GM18867 (cell line): Measurements from ENCODE around the gene MAPK9.
"Not testable (repeated sequence)": the region's sequence is repeated elsewhere in the genome, so short reads cannot be mapped to it uniquely, and the experiment has no call there.

Experiments
- ATAC-seq: cut with Tn5 transposase; IDR thresholded peaks from one replicate; pipeline ENCODE4 v1.9.1; 2021; ENCODE audit warnings: mild to moderate bottlenecking, moderate library complexity; ENCODE audit not compliant: unreplicated experiment

MAPK9 gene

GRCh38 chr5:180328296-180329137 lies 36.6 kb upstream of the MAPK9 start:
- ATAC-seq: peak; percentile 85

DNA sequence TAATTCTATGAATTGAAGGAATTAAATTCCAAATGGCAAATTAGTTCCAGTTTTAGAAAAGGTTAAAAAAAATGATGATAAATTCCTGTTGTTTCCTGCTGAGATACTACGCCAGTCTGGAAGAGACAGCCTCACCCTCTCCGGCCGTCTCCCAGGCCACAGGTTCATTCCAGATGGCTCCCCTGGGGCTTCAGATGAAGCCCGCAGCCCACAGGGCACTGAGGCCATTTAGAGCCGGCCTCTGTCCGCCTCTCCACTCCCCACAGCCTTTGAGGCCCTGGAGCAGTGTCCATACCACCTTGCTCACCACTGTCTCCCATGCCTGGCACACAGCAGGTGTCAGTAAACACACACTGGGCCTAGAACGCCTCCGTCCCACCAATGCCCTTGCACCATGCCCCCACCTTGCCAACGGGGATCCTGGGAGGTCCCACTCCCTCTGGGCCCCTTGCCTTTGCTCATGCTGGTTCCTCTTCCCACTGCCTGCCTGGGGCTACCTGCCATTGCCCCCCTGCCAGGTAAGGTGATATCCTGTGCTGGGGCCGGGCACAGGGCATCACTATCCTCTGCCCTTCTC lies 35.2 kb upstream of the MAPK9 start:
- no peak for ATAC-seq

- no peak for ATAC-seq
Observed at GRCh38 chr5:180324601-180324950, 32.7 kb upstream of the MAPK9 start.

- ATAC-seq: no peak
Observed at GRCh38 chr5:180323941-180324600, 32.2 kb upstream of the MAPK9 start.

DNA sequence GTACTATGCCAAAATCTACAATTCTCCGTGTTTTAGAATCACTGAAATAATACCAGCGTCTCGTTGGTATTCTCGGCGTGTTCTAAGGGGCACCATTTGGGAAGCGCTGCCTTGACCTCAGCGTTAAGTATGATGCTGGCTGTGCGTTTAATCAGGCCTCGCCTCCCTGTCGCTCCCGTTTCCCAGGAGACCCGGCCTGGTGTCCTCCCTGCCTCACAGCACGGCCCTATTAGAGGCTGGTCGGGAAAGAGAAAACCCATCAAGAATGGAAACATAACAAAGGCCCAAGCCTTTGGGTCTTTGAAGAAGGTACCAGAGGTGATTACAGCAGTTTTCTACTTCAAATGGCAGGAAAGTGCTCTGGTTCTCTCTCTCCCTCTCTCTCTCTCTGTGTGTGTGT lies 31.3 kb upstream of the MAPK9 start:
- ATAC-seq: no peak

- ATAC-seq: no peak
Observed at GRCh38 chr5:180318456-180319089, 26.7 kb upstream of the MAPK9 start.

DNA sequence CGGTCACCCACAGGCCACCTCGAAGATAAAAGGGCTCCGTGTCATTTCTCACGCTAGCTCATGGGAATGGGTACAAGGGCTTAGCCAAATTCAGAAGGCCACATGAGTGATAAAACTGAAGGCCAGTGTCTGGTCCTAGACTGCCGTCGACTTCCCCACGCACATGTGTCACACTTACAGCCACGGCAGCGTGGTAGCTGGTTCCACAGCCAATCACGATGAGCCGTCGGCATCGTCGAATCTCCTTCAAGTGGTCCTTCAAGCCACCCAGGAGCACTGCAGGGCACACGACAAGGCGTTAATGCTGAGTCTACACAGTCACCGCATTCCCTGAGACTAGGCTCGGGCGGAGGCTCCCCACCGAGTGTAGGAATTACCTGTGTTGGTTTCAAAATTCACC lies 24.7 kb upstream of the MAPK9 start:
- no peak for ATAC-seq

DNA sequence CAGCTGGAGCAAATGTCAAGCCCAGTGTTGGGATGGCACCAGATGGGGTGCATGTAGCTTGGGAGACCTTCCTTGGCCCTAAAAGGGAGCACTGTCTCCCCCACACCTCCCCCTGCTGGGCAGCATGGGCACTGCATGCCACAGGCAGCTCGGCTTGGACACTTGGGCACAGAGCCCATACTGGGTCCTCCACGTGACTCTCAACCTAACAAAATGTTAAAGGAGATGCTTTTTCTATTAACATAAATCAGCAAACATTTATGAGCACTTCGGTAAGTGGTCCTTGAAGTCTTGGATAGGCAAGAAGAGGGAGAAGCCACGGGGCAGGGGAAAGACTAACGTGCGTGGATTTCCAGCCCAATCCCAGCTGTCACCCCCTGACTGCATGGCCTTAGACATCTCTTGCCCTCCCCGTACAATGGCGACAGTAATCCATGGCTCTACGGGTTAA lies 23.9 kb upstream of the MAPK9 start:
- peak; percentile 65 for ATAC-seq

DNA sequence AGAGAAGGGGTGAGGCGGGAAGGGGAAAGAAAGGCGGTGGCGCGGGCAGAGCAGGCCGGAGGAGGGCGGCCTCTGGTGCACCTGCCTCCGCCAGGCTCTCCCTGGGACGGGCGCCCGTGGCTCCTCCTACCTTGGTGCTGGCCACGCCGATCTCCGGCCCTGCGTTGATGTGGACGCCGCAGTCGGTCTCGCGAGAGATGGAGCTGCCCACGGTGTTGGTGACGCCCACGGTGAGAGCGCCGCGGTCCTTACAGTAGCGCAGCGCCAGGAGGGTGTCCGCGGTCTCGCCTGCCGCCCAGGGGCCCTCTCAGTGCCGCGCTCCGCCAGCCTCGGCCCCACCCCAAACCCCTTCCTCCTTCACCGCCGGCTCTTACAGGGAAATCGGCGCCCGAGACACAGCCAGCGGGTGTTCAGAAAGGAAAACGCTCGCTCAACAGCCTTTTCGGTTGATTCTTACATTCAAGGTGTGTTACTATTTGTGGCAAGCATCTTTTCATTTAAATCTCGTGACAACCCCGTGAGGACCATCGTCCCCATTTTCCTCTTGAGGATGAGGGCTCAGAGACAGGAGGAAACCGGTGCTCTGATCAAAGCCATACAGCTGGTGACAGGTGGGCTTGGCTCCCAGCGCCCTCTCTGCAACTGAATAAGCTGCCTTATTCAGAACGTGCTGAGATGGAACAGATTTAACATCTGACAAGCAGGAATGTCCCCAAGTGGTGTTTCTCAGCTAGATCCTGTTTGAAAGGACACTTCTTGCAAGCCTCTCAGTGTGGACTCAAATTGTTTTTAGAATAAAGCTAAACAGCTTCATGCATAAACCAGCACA lies 22.0 kb upstream of the MAPK9 start:
- ATAC-seq: no peak

DNA sequence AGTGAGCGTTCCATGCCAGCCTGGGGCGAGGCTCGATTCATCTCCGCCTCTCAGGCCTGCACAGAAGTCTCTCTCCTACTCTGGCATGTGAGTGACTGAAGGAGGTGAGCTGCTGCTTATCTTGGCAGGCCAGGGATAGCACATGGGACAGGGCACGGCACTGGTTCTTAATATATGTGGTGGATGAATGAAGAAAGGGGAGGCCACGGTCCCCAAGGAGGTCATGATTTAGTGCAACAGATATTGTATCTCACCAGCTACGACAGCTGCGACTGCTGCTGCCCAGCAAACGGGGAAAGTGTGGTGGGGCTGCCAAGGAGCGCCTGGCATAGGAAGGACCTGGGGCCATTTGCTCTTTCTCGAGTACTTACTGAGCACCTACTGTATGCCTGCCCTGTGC lies 19.3 kb upstream of the MAPK9 start:
- ATAC-seq: no peak

DNA sequence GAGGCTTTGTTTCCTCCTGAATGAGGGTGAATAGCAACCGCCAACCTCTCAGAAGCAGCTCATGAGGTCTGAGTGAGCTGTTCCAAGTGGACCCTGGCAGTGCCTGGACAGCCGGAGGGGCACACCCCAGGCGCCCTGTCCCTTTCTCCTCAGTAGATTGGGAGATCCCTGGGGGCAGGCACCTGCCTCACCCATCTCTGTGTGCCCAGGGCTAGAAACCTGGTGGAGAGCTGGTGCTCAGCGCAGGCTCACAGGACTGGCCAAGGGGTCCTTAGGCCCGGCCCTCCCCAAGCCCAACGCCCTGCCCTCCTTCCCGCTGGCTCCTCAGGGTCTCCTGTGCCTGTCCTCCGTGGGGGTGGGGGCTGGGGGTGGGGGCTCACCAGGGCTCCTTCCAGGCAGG lies 14.9 kb upstream of the MAPK9 start:
- ATAC-seq: no peak

- no peak for ATAC-seq
Observed at GRCh38 chr5:180305481-180305880, 13.6 kb upstream of the MAPK9 start.

- ATAC-seq: no peak
Observed at GRCh38 chr5:180304431-180305375, 12.8 kb upstream of the MAPK9 start.

- no peak for ATAC-seq
Observed at GRCh38 chr5:180304016-180304292, 12.1 kb upstream of the MAPK9 start.

- no peak for ATAC-seq
Observed at GRCh38 chr5:180303226-180304015, 11.5 kb upstream of the MAPK9 start.

DNA sequence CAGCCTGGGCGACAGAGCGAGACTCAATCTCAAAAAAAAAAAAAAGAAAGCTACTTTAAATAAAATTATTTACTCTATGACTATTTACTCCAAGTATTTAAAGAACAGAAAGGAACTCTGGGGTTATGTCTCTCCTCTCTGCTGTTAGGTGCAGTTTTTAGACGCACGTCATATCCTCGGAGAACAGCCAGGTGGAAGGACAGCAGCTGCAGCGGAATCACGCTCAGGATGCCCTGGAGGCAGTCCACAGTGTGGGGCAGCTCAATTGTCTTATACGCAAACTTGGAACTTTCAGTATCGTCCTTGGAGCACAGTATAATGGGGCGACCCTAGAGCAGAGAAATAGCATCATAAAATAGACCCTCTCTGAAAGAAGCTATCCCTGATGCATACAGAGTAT lies 10.4 kb upstream of the MAPK9 start:
- ATAC-seq: no peak

GRCh38 chr5:180301253-180301652 lies 9.4 kb upstream of the MAPK9 start:
- no peak for ATAC-seq

DNA sequence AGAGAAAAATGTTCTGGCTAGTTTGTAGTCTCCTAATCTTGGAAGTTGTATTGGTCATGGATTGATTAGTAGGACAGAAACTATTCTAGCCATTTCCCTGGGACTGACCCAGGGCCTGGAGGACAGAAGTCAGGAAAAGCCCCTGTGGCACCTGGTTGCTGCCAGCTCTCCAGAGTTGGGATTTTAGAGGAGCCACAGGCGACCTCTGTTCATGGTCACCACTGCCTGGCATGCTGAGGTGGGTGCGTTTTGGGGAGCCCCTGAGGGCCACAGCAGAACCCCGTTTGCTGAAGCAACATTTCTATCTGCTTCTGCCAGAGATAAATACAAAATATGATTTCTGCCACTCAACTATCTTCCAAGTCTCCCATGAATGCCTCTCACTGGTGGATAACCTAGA lies 7.6 kb upstream of the MAPK9 start:
- no peak for ATAC-seq

DNA sequence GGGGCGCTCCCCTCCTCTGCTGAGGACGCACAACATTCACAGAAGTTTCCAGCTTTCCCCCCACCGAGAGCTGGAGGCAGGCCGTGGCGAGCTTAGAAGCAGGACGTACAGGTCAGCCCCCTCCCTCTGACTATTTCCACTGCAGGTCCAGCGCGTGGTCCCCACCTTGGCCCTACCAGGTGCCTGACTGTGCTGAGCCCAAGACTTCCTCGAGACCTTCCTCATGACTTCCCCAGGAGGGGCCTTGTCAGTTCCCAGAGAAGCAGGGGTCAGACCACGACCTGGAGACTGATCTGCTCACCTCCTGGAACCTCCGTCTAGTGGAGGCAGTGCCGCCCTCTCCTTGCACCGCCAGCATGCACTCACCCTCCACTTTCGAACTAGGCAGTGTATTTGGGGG lies 7.1 kb upstream of the MAPK9 start:
- ATAC-seq: not testable (repeated sequence)
